ENCODE data around the gene DAO.
"Not testable (repeated sequence)": the region's sequence is repeated elsewhere in the genome, so short reads cannot be mapped to it uniquely, and the experiment has no call there.

DAO gene

GRCh38 chr12:108855284-108856169 is 24.4 kb upstream of the DAO start:
- peaks cover 14% of the 10 kb centered on the region for H3K4me1 ChIP-seq (ENCODE audit: insufficient read depth, low read length)
- H3K9ac ChIP-seq (ENCODE audit: low read depth, low read length) = peak overlapping the region; percentile 69

DNA sequence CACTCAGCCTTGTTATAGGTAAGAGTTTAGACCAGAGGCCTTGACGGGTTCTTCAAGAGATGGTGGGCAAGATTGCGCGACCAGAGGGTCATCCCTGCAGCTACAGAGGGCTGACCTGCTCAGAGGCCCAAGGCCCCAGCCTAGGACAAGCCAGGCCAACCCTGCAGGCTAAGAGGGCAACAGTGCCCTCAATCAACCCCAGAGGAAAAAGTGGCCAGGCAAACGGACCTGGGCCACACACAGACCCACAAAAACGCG is 23.8 kb upstream of the DAO start:
- Histone ChIP-seq H3K9me3 (ENCODE audit: control insufficient read depth, insufficient read depth, low read length) (no peaks in the 10 kb centered on the region), H3K4me1 (ENCODE audit: insufficient read depth, low read length) (peaks cover 14% of the 10 kb centered on the region), H3K36me3 (ENCODE audit: insufficient read depth, low read length) (peaks cover 4% of the 10 kb centered on the region; the same call in 1 of the 2 replicates), H3K9ac (ENCODE audit: low read depth, low read length) (peak overlapping the region; percentile 69)

More at GRCh38 chr12:108855284-108856169, 24.4 kb upstream of the DAO start:
- no peaks in the 10 kb centered on the region for H3K9me3 ChIP-seq (ENCODE audit: control insufficient read depth, insufficient read depth, low read length)
- H3K36me3 ChIP-seq (ENCODE audit: insufficient read depth, low read length) = peaks cover 4% of the 10 kb centered on the region; the same call in 1 of the 2 replicates

DNA sequence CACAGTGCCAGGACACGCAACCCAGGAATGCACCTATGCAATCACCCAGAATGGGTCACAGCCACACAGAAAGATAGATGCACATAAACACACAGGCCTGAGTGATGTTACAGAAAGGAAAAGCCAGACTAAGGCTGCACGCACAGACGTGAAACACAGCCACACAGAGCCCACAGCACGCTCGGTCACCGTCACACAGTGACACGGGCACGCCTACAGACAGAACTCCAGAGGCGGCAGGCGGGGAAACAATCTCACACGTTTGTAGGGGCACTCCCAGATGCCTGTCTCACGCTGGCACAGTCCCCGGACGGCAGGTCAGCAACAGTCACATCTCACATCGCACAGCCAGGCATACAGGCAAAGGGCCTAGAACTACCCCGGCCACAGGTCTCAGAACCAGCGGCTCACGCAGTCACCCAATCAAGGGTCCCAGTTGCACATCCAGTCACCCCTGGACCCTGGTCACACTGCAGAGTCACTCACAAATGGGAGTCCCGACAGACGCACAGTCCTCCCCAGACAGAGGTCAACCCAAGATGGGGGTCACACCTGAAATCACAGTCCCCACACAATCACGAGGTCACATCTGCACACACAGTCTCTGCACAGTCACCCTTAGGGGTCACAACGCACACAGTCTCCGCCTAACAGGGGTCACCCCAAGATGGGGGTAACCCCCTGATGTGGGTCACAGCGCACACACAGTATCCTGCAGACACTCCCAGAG is 23.3 kb upstream of the DAO start:
- Histone ChIP-seq H3K9ac (ENCODE audit: low read depth, low read length) (peak overlapping the region; percentile 69), H3K4me1 (ENCODE audit: insufficient read depth, low read length) (peaks cover 14% of the 10 kb centered on the region)

DNA sequence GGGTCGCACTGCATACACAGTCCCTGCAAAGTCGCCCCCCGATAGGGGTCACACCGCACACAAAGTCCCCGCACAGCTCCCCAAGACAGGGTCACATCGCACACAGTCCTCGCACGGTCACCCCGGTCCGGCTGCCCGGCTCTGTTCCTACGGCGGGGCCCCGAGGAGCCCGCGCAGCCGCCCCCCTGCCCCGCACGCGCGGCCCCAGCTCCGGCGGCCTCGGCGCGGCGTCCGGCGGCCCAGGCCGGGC is 22.8 kb upstream of the DAO start:
- Histone ChIP-seq H3K36me3 (ENCODE audit: insufficient read depth, low read length) (no peaks in the 10 kb centered on the region), H3K9me3 (ENCODE audit: control insufficient read depth, insufficient read depth, low read length) (no peaks in the 10 kb centered on the region), H3K4me1 (ENCODE audit: insufficient read depth, low read length) (peaks cover 14% of the 10 kb centered on the region), H3K9ac (ENCODE audit: low read depth, low read length) (peak overlapping the region; percentile 69)

More for the DNA sequence above, 23.3 kb upstream of the DAO start:
- no peaks in the 10 kb centered on the region for H3K9me3 ChIP-seq (ENCODE audit: control insufficient read depth, insufficient read depth, low read length)
- H3K36me3 ChIP-seq (ENCODE audit: insufficient read depth, low read length) = peaks cover 3% of the 10 kb centered on the region; the same call in 1 of the 2 replicates

DNA sequence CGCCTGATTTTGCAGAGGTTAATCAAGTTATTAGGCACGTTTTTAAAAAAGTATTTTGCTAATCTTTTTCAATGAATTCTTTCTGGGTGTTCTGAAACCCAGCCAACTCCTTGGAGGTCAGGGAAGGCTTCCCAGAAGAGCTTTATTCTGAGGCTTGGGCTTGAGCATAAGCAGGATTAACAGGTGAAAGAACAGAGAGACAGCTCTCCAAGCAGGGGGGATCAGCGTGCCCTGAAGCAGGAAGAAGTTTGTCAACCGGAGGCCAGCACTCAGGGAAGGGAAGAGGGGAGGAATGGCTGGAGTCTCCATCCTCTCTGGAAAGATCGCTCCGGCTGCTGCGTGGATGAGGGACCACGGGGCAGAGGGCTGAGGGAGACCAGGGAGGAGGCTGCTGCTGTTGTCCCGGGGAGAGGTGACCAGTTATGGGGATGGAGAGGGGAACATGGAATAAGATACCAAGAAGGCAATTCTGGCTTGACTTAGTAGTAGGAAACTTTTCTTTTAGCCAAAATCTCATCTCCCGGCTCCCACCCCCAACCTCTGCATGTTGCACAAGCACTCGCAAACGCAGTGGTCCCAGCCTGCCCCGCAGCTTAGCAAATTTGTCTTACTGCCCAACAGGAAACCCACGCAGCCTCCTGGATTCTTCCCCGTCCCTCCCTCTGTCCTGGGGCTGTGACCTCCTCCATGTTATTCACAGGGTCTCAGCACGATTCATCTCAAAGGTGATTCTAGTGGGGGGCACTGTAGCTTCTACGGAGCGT is 21.4 kb upstream of the DAO start:
- Histone ChIP-seq H3K9ac (ENCODE audit: low read depth, low read length) (peak overlapping the region; percentile 81), H3K9me3 (ENCODE audit: control insufficient read depth, insufficient read depth, low read length) (no peaks in the 10 kb centered on the region; the same call in none of the 2 replicates), H3K4me1 (ENCODE audit: insufficient read depth, low read length) (peaks cover 14% of the 10 kb centered on the region), H3K36me3 (ENCODE audit: insufficient read depth, low read length) (no peaks in the 10 kb centered on the region)

DNA sequence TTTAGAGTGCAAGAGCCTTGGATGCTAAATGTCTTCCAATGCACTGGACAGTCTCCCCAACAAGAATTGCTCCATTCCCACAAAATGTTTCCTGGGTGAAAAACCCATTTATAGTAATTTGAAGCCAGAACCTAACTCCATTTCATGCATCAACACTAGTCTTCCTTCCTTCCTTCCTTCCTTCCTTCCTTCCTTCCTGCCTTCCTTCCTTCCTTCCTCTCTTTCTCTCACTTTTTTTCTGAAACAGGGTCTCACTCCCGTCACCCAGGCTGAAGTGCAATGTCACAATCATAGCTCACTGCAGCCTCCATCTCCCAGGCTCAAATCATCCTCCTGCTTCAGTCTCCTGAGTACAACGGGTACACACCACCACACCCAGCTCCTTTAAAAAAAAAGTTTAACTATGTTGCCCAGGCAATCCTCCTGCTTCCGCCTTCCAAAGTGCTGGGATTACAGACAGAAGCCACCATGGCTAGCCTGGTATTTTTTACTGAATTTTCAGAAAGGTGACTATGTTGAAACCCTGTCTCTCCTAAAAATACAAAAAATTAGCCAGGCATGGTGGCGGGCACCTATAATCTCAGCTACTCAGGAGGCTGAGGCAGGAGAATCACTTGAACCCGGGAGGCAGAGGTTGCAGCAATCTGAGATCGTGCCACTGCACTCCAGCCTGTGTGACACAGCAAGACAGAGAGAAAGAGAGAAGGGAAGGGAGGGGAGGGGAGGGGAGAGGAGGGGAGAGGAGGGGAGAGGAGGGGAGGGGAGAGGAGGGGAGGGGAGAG is 20.6 kb upstream of the DAO start:
- not testable (repeated sequence) for H3K36me3 ChIP-seq (ENCODE audit: insufficient read depth, low read length); H3K9me3 ChIP-seq (ENCODE audit: control insufficient read depth, insufficient read depth, low read length)
- H3K4me1 ChIP-seq (ENCODE audit: insufficient read depth, low read length) = peaks cover 11% of the 10 kb centered on the region
- peak overlapping the region; percentile 81; the same call in 1 of the 2 replicates for H3K9ac ChIP-seq (ENCODE audit: low read depth, low read length)

DNA sequence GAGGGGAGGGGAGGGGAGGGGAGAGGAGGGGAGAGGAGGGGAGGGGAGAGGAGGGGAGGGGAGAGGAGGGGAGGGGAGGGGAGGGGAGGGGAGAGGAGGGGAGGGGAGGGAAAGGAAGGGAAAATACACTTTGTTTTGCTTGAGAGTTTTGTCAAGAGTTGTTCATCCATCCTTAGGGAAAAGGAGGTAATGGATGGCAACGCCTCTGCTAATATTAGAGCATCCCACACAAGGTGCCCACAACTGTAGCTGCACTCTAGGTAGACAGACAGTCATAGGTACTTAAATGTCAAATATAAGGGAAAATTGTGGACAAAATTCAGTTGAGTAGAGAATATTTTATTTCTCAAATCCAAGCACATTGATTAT is 20.0 kb upstream of the DAO start:
- no peak overlapping the region for H3K9ac ChIP-seq (ENCODE audit: low read depth, low read length)
- H3K4me1 ChIP-seq (ENCODE audit: insufficient read depth, low read length) = peaks cover 7% of the 10 kb centered on the region
- H3K36me3 ChIP-seq (ENCODE audit: insufficient read depth, low read length) = no peaks in the 10 kb centered on the region
- H3K9me3 ChIP-seq (ENCODE audit: control insufficient read depth, insufficient read depth, low read length) = no peaks in the 10 kb centered on the region; the same call in none of the 2 replicates

GRCh38 chr12:108860443-108860842 is 19.4 kb upstream of the DAO start:
- peaks cover 7% of the 10 kb centered on the region for H3K4me1 ChIP-seq (ENCODE audit: insufficient read depth, low read length)
- no peaks in the 10 kb centered on the region for H3K36me3 ChIP-seq (ENCODE audit: insufficient read depth, low read length)
- H3K9ac ChIP-seq (ENCODE audit: low read depth, low read length) = no peak overlapping the region
- H3K9me3 ChIP-seq (ENCODE audit: control insufficient read depth, insufficient read depth, low read length) = no peaks in the 10 kb centered on the region; the same call in none of the 2 replicates

GRCh38 chr12:108861878-108862587 is 17.9 kb upstream of the DAO start:
- Histone ChIP-seq H3K9me3 (ENCODE audit: control insufficient read depth, insufficient read depth, low read length) (no peaks in the 10 kb centered on the region; the same call in none of the 2 replicates), H3K9ac (ENCODE audit: low read depth, low read length) (no peak overlapping the region), H3K36me3 (ENCODE audit: insufficient read depth, low read length) (no peaks in the 10 kb centered on the region), H3K4me1 (ENCODE audit: insufficient read depth, low read length) (peaks cover 7% of the 10 kb centered on the region)

GRCh38 chr12:108862588-108862959 is 17.3 kb upstream of the DAO start:
- Histone ChIP-seq H3K36me3 (ENCODE audit: insufficient read depth, low read length) (no peaks in the 10 kb centered on the region), H3K4me1 (ENCODE audit: insufficient read depth, low read length) (peaks cover 7% of the 10 kb centered on the region), H3K9me3 (ENCODE audit: control insufficient read depth, insufficient read depth, low read length) (no peaks in the 10 kb centered on the region; the same call in none of the 2 replicates), H3K9ac (ENCODE audit: low read depth, low read length) (no peak overlapping the region)

- H3K36me3 ChIP-seq (ENCODE audit: insufficient read depth, low read length) = no peaks in the 10 kb centered on the region
- H3K9me3 ChIP-seq (ENCODE audit: control insufficient read depth, insufficient read depth, low read length) = no peaks in the 10 kb centered on the region; the same call in none of the 2 replicates
- no peak overlapping the region for H3K9ac ChIP-seq (ENCODE audit: low read depth, low read length)
- no peaks in the 10 kb centered on the region for H3K4me1 ChIP-seq (ENCODE audit: insufficient read depth, low read length)
Observed at GRCh38 chr12:108865169-108865568, 14.7 kb upstream of the DAO start.

GRCh38 chr12:108866083-108866482 is 13.8 kb upstream of the DAO start:
- not testable (repeated sequence) for H3K36me3 ChIP-seq (ENCODE audit: insufficient read depth, low read length); H3K4me1 ChIP-seq (ENCODE audit: insufficient read depth, low read length); H3K9me3 ChIP-seq (ENCODE audit: control insufficient read depth, insufficient read depth, low read length); H3K9ac ChIP-seq (ENCODE audit: low read depth, low read length)

DNA sequence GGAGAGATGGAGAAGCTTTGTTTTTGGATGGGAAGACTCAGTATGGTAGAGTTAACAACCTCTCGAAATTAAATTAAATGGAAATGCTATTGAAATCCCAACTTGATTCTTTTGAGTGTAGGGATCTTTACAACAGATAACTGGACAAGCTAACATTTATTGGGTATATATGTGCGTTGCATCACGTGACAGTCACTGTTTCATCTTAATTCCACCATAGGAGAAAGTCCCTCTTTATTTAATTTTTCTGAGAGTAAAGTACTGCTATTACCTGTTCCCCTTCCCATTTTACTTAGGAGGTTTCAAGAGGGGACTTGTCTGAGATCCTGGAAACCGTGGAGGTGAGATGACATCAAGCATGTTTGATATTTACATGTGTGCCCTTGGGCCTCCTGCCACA is 11.1 kb upstream of the DAO start:
- no peaks in the 10 kb centered on the region for H3K4me1 ChIP-seq (ENCODE audit: insufficient read depth, low read length)
- H3K36me3 ChIP-seq (ENCODE audit: insufficient read depth, low read length) = no peaks in the 10 kb centered on the region
- H3K9me3 ChIP-seq (ENCODE audit: control insufficient read depth, insufficient read depth, low read length) = no peaks in the 10 kb centered on the region
- no peak overlapping the region for H3K9ac ChIP-seq (ENCODE audit: low read depth, low read length)

Measured in ES-I3 (cell line).